A549 treated with RU486 at 1 μM for 4 hours (cell line): Measurements from ENCODE around the gene DRICH1. TPM values are rescaled to one million over a fixed set of nuclear protein-coding genes. Genes with fewer than 3 reads are reported as not detected.

ENCODE experiments used
- total RNA-seq: library from RNA; stranded (reverse); fragments of 200-300 nt; extraction: Qiagen RNA extraction; gene quantifications from 5 replicates; pipeline ENCODE4 v1.2.3, GENCODE V29; 2022; ENCODE audit warnings: low read depth

Gene DRICH1, protein sequence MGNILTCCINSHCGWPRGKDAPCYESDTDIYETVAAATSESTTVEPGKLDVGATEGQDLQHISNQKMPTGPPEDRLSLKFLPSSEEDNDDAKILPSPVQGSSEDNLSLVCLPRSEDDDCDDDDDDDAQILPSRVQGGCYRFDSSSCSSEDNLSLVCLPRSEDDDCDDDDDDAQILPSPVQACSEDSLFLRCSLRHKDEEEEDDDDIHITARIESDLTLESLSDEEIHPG
- not detected in 5 replicates for total RNA-seq

GRCh38 chr22:23632178-23632577 is at the start of gene DRICH1:
Gene DRICH1 (minus strand): TSS chr22:23632321. CDS start chr22:23632023, 298 bp downstream.

DNA sequence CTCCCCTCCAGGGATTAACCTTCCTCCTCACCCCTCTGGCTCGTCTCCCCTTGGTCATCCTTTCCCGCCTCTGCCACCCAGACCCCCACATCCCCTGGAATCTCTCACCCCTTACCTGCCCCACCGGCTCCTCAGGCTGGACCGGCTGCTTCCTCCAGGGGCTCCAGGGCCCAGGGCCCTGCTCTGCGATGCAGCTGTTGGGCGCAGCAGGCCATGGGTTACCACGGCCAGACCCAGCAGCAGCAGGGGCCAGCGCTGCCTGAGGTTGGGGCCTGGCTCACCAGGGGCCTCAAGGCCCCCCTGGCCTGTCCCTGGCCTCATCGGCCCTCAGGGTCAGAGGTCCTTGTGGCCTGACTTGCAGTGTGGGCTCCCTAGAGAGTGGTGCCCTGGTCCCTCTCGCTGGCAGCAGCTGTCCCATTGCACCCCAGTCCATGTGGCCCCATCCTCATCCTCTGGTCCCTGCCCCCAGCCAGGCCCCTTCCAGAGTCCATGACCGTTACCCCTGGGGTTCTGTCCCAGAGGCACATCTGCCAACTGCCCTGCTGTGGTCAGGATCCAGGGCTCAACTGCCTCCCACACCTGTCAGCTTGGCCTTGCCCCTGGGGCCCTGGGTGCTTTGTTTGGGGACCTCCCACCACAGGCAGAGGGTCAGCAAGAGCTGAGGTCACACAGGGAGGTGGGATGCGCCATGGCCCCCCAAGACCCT is 52.1 kb downstream of the DRICH1 start, which contains the start of gene IGLL1:
TSS of gene IGLL1 (minus strand) at position 421 of the 706 bp plus-strand sequence. CDS start at position 321, 100 bp downstream.

Other genes starting within 250 kb of the DRICH1 start
- gene IGLL1, start 52.0 kb downstream of the DRICH1 start, total RNA-seq = not detected in 5 replicates
- not detected in 5 replicates for gene RGL4, start 58.7 kb upstream of the DRICH1 start, total RNA-seq
- 0.78 to 1.0 TPM (median 1.0 TPM) in 5 replicates for gene ZNF70, start 118.8 kb upstream of the DRICH1 start, total RNA-seq
- gene VPREB3, start 122.1 kb upstream of the DRICH1 start, total RNA-seq = 0.55 to 1.1 TPM (median 0.92 TPM) in 4 of 5 replicates, not detected in the other
- gene C22orf15, start 130.7 kb upstream of the DRICH1 start, total RNA-seq = not detected in 5 replicates
- gene CHCHD10, start 135.7 kb upstream of the DRICH1 start, total RNA-seq = 88.8 to 228 TPM (median 169 TPM) in 5 replicates
- 0.17 to 0.42 TPM (median 0.33 TPM) in 4 of 5 replicates, not detected in the other for gene MMP11, start 140.5 kb upstream of the DRICH1 start, total RNA-seq
- 48.8 to 55.1 TPM (median 51.6 TPM) in 5 replicates for gene SMARCB1, start 154.6 kb upstream of the DRICH1 start, total RNA-seq
- 0.36 to 1.3 TPM (median 0.61 TPM) in 5 replicates for gene DERL3, start 206.7 kb upstream of the DRICH1 start, total RNA-seq
- gene SLC2A11, start 225.6 kb upstream of the DRICH1 start, total RNA-seq = 8.1 to 10.9 TPM (median 9.4 TPM) in 5 replicates